Neuronal stem cell (in vitro differentiated cells): Measurements from ENCODE around the gene TMEM132C.

Experiments
- DNase-seq: peaks from one replicate; pipeline ENCODE4 v3.0.0-alpha.2; 2013; ENCODE audit warnings: low spot score
- H2AFZ ChIP-seq: one replicate; pipeline ENCODE4 v1.6.1; 2013; ENCODE audit warnings: mild to moderate bottlenecking, low read length, inconsistent platforms
- H2AK5ac ChIP-seq: 2 replicates; pipeline ENCODE4 v1.6.1; 2013; ENCODE audit warnings: low read depth, mild to moderate bottlenecking, inconsistent platforms, low read length, moderate library complexity, mixed read lengths
- H2BK120ac ChIP-seq: 2 replicates; pipeline ENCODE4 v1.6.1; 2013; ENCODE audit warnings: low read depth, mild to moderate bottlenecking, inconsistent platforms, low read length, moderate library complexity, mixed read lengths
- H2BK12ac ChIP-seq: one replicate; pipeline ENCODE4 v1.6.1; 2013; ENCODE audit warnings: low read length, inconsistent platforms
- H2BK15ac ChIP-seq: 2 replicates; pipeline ENCODE4 v1.6.1; 2013; ENCODE audit warnings: mild to moderate bottlenecking, low read length, inconsistent platforms, mixed read lengths
- H2BK5ac ChIP-seq: one replicate; pipeline ENCODE4 v1.6.1; 2013; ENCODE audit warnings: inconsistent platforms, mild to moderate bottlenecking, low read length, moderate library complexity
- H3K14ac ChIP-seq: one replicate; pipeline ENCODE4 v1.6.1; 2013; ENCODE audit warnings: low read length, inconsistent platforms
- H3K18ac ChIP-seq: 2 replicates; pipeline ENCODE4 v1.6.1; 2013; ENCODE audit warnings: low read length, inconsistent platforms
- H3K23ac ChIP-seq: 2 replicates; pipeline ENCODE4 v1.6.1; 2013; ENCODE audit warnings: low read depth, mild to moderate bottlenecking, mixed read lengths, low read length, inconsistent platforms; ENCODE audit not compliant: poor library complexity
- H3K27ac ChIP-seq: replicated peaks from 3 replicates; pipeline ENCODE4 v1.5.1; 2013; ENCODE audit warnings: low read length, inconsistent platforms
- H3K27me3 ChIP-seq, 3 experiments: 2 replicates each; pipeline ENCODE4 v1.6.1; 2013; ENCODE audit warnings: low read length in 3 of 3, mild to moderate bottlenecking in 2 of 3, inconsistent platforms in 1 of 3, low read depth in 1 of 3, mixed read lengths in 1 of 3, moderate library complexity in 1 of 3; ENCODE audit not compliant: control insufficient read depth in 3 of 3, insufficient read depth in 3 of 3
- H3K36me3 ChIP-seq, 2 donors: replicated peaks in 1 of 2; 2 replicates each; pipeline ENCODE4 v1.6.1; 2013; ENCODE audit warnings: low read length in 2 of 2; ENCODE audit not compliant: control insufficient read depth in 2 of 2, insufficient read depth in 2 of 2
- H3K4ac ChIP-seq: 2 replicates; pipeline ENCODE4 v1.6.1; 2013; ENCODE audit warnings: inconsistent platforms, mild to moderate bottlenecking, low read length, moderate library complexity
- H3K4me1 ChIP-seq, 2 donors: 1 replicate in 1 of 2; 2 replicates in 1 of 2; pipeline ENCODE4 v1.6.1; 2013; ENCODE audit warnings: low read length in 2 of 2, low read depth in 1 of 2; ENCODE audit not compliant: control insufficient read depth in 2 of 2, insufficient read depth in 1 of 2
- H3K4me2 ChIP-seq: one replicate; pipeline ENCODE4 v1.6.1; 2013; ENCODE audit warnings: mild to moderate bottlenecking, low read length, inconsistent platforms; ENCODE audit not compliant: insufficient read depth, poor library complexity, severe bottlenecking
- H3K4me3 ChIP-seq, 2 donors: 2 replicates each; pipeline ENCODE4 v1.5.1; 2013; ENCODE audit warnings: low read length in 2 of 2, mild to moderate bottlenecking in 2 of 2, inconsistent platforms in 1 of 2, moderate library complexity in 1 of 2
- H3K79me1 ChIP-seq: one replicate; pipeline ENCODE4 v1.6.1; 2013; ENCODE audit warnings: low read depth, mild to moderate bottlenecking, inconsistent platforms, low read length, moderate library complexity
- H3K9ac ChIP-seq: one replicate; pipeline ENCODE4 v1.6.1; 2013; ENCODE audit warnings: mild to moderate bottlenecking, low read depth, low read length, inconsistent platforms; ENCODE audit not compliant: poor library complexity
- H3K9me3 ChIP-seq, 2 donors: replicated peaks in 1 of 2; 2 replicates each; pipeline versions ENCODE3 to v1.6.1; 2013; ENCODE audit warnings: low read length in 2 of 2, mild to moderate bottlenecking in 2 of 2, inconsistent platforms in 1 of 2, low read depth in 1 of 2, mixed read lengths in 1 of 2, moderate library complexity in 1 of 2; ENCODE audit not compliant: control insufficient read depth in 2 of 2, insufficient read depth in 1 of 2
- H4K8ac ChIP-seq: one replicate; pipeline ENCODE4 v1.6.1; 2013; ENCODE audit warnings: low read depth, mild to moderate bottlenecking, inconsistent platforms, low read length, moderate library complexity
- H4K91ac ChIP-seq: one replicate; pipeline ENCODE4 v1.6.1; 2013; ENCODE audit warnings: low read length, low read depth, mild to moderate bottlenecking, inconsistent platforms; ENCODE audit not compliant: poor library complexity
- WGBS, 2 donors: extraction: QIAGEN DNeasy Blood & Tissue Kit; methylation state at CpG; one replicate each; pipeline ENCODE4 v1.1.7; 2013; ENCODE audit warnings: missing lambda C conversion rate in 2 of 2, mixed read lengths in 1 of 2; ENCODE audit not compliant: insufficient read length in 2 of 2, insufficient replicate concordance in 1 of 2; ENCODE audit errors: extremely low coverage in 2 of 2; 5-methylcytosine and 5-hydroxymethylcytosine counted together

TMEM132C gene

DNA sequence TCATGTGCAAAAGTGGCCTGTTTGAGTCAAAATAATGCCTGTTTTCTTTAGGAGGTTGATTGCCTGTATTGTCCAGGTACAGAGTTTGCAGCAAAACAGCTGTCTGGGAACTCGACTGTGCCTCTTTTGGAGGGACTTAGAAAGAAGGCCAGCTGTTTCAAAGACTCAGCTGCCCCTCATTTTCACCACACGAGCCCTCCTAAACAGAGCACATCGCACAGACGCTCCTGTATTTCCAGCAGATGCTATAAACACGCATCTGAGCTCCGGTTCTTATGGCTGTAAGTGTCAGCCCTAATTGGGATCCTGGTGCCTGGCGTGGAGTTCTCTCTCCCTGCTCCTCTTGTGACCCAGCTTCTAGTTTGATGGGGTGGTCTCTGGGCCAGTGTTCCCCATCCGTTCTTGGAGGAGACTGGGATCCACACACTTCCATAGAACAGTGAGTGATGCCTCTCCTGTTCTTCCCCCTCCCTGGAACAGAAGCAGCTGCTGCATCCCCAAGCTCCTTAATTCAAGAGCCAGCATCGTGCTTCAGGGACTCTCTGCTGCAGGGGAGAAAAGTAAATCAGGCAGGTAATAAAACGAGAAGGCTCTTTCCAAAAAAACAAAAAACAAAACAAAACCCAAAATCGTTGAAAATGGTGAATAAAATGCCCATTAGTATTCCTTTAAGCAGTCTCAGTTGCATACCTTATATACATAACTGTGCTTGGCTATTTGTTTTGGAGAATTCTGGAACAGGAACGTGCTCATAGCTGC is 287.8 kb downstream of the TMEM132C start:
- H3K14ac ChIP-seq, result no peak overlapping the region
- H3K4me2 ChIP-seq, result no peak overlapping the region
- H3K27me3 ChIP-seq, result peaks cover 0 to 5% (median 0%) of the 10 kb centered on the region in 3 experiments
- H2BK15ac ChIP-seq, result no peak overlapping the region
- peaks cover 0 to 2% of the 10 kb centered on the region in 2 donors for H3K9me3 ChIP-seq
- no CpG with 5 or more reads among the region's 12 CpGs for WGBS, 2 donors
- no peak overlapping the region for H2AFZ ChIP-seq
- H4K8ac ChIP-seq, result no peak overlapping the region
- no peaks in the 10 kb centered on the region for H3K36me3 ChIP-seq
- no peak overlapping the region for H2BK120ac ChIP-seq
- H3K4ac ChIP-seq, result no peak overlapping the region
- H3K18ac ChIP-seq, result no peak overlapping the region
- no peak overlapping the region for H2BK5ac ChIP-seq
- H3K79me1 ChIP-seq, result no peaks in the 10 kb centered on the region
- H2BK12ac ChIP-seq, result no peak overlapping the region
- H4K91ac ChIP-seq, result no peak overlapping the region
- H3K4me1 ChIP-seq, result peaks cover 7 to 14% of the 10 kb centered on the region in 2 donors
- no peak overlapping the region for H3K23ac ChIP-seq
- H3K27ac ChIP-seq, result no peak overlapping the region
- DNase-seq, result no peak
- H2AK5ac ChIP-seq, result no peak overlapping the region
- H3K4me3 ChIP-seq, result no peak overlapping the region
- H3K9ac ChIP-seq, result no peak overlapping the region

DNA sequence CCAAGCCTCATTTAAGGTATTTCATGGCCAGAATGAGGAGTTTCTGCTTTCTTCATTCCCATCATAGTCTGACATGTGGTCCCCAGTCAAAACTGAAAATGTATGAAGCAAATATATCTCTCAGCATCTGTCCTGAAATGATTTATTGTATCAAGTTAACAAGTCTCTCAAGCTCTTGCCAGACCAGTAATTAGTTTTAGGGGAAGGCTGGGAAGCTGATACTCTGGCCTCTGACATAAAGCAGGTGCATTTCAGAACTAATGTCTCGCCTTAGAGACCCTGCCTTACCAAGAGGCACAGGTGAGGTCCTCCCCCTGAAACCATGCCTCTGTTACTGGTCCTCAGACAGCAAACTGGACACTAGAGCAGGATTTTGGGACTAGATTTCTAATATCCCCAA is 290.3 kb downstream of the TMEM132C start:
- Histone ChIP-seq H3K9me3 (peaks cover under 1 to 2% of the 10 kb centered on the region in 2 donors), H3K18ac (no peak overlapping the region), H3K9ac (no peak overlapping the region), H3K23ac (no peak overlapping the region), H2BK120ac (no peak overlapping the region), H3K4ac (no peak overlapping the region), H3K4me1 (no peaks in the 10 kb centered on the region), H4K8ac (no peak overlapping the region), H2AK5ac (no peak overlapping the region), H3K4me2 (no peak overlapping the region), H2BK5ac (no peak overlapping the region), H3K14ac (no peak overlapping the region), H3K27ac (no peak overlapping the region), H3K36me3 (no peaks in the 10 kb centered on the region), H2BK15ac (no peak overlapping the region), H3K4me3 (no peak overlapping the region), H2BK12ac (no peak overlapping the region), H3K79me1 (no peaks in the 10 kb centered on the region), H3K27me3 (no peaks in the 10 kb centered on the region), H4K91ac (no peak overlapping the region), H2AFZ (no peak overlapping the region)
- no CpG with 5 or more reads among the region's 1 CpG for WGBS, 2 donors
- no peak for DNase-seq

DNA sequence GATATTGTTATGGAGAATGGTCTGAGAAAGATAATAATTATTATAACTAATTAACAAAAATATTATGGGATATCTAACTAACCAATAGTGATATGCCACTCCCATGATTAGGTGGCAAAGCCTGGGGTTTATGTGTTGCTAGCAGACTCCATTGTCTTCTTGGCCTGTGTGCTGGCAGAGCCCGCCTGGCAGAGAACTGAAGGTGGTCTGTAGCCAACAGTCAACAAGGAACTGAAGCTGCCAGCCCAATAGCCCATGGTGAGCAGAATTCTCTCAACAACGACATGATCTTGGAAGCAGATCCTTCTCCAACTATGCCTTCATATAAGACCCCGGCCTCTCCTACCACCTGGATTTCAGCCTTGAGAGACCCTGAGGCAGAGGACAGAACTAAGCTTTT is 298.0 kb downstream of the TMEM132C start:
- H2AK5ac ChIP-seq, result no peak overlapping the region
- H2BK12ac ChIP-seq, result no peak overlapping the region
- no peak overlapping the region for H3K4me2 ChIP-seq
- DNase-seq, result no peak
- H3K9ac ChIP-seq, result no peak overlapping the region
- no peak overlapping the region for H3K4me3 ChIP-seq
- no peak overlapping the region for H3K4ac ChIP-seq
- no peak overlapping the region for H2BK15ac ChIP-seq
- no peak overlapping the region for H3K27ac ChIP-seq
- H3K4me1 ChIP-seq, result peaks cover 0 to under 1% of the 10 kb centered on the region in 2 donors
- H3K27me3 ChIP-seq, result no peaks in the 10 kb centered on the region
- no CpG with 5 or more reads among the region's 3 CpGs for WGBS, 2 donors
- H4K8ac ChIP-seq, result no peak overlapping the region
- H3K18ac ChIP-seq, result no peak overlapping the region
- H3K36me3 ChIP-seq, result no peaks in the 10 kb centered on the region
- peaks cover 2 to 12% of the 10 kb centered on the region in 2 donors for H3K9me3 ChIP-seq
- no peak overlapping the region for H3K23ac ChIP-seq
- H2BK5ac ChIP-seq, result no peak overlapping the region
- H3K79me1 ChIP-seq, result no peaks in the 10 kb centered on the region
- no peak overlapping the region for H2AFZ ChIP-seq
- no peak overlapping the region for H2BK120ac ChIP-seq
- H3K14ac ChIP-seq, result no peak overlapping the region
- H4K91ac ChIP-seq, result no peak overlapping the region

DNA sequence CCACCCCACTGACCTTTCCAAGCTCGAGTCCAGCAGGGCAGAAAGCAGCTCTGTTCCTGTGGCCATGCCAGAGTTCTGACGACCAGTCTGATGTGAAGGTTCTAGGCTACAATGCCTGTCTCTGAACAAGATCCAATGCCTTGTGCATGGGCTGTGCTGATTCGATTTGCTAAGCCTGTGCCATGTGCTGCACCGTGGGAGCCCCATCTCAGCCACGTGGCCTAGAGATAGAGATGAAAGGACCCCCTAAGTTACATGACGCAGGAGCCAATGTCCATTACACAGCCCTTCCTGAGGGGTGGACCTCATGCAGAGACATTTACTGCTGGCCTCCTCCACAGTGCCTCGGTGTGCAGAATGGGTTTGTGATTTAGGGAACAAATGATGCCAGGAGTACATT is 300.8 kb downstream of the TMEM132C start:
- no peak overlapping the region for H3K9ac ChIP-seq
- no peak overlapping the region for H3K4me2 ChIP-seq
- H3K23ac ChIP-seq, result no peak overlapping the region
- WGBS, 2 donors, result no CpG with 5 or more reads among the region's 7 CpGs
- H3K79me1 ChIP-seq, result no peaks in the 10 kb centered on the region
- no peak overlapping the region for H2AFZ ChIP-seq
- no peak overlapping the region for H2BK15ac ChIP-seq
- no peak overlapping the region for H4K8ac ChIP-seq
- no peak overlapping the region for H2AK5ac ChIP-seq
- no peak overlapping the region for H4K91ac ChIP-seq
- no peak overlapping the region for H3K27ac ChIP-seq
- no peaks in the 10 kb centered on the region for H3K36me3 ChIP-seq
- H2BK12ac ChIP-seq, result no peak overlapping the region
- H2BK120ac ChIP-seq, result no peak overlapping the region
- H3K14ac ChIP-seq, result no peak overlapping the region
- no peak overlapping the region for H3K18ac ChIP-seq
- peak overlapping the region in 1 of 2 donors; percentile 30 for H3K4me3 ChIP-seq
- no peak for DNase-seq
- H2BK5ac ChIP-seq, result no peak overlapping the region
- H3K4me1 ChIP-seq, result peaks cover 0 to 5% of the 10 kb centered on the region in 2 donors
- H3K4ac ChIP-seq, result no peak overlapping the region
- H3K9me3 ChIP-seq, result peaks cover 9 to 15% of the 10 kb centered on the region in 2 donors
- H3K27me3 ChIP-seq, result no peaks in the 10 kb centered on the region
